Vagina (tissue), 2 donors: Measurements from ENCODE around the gene PAN2.

Experiments
- CTCF ChIP-seq, 3 experiments: fragments of 450-650 bp in 2 of 3; fragments of 200-600 bp in 1 of 3; sonication (generic) in 1 of 3; IDR thresholded peaks; one replicate each; pipeline ENCODE4 v1.5.1; 2017 to 2019; ENCODE audit warnings: antibody characterized with exemption in 3 of 3, mild to moderate bottlenecking in 2 of 3, moderate library complexity in 2 of 3
- POLR2A ChIP-seq, 2 donors: fragments of 450-650 bp; IDR thresholded peaks; one replicate each; pipeline ENCODE4 v1.6.1; 2017; ENCODE audit warnings: antibody characterized with exemption in 2 of 2, mild to moderate bottlenecking in 2 of 2, moderate library complexity in 2 of 2

- no peak for TF ChIP-seq CTCF (IDR thresholded peaks at IDR 0.05)
- TF ChIP-seq POLR2A (IDR thresholded peaks at IDR 0.05): no peak
Observed at GRCh38 chr12:56315249-56315621, 18.6 kb downstream of the PAN2 start.
